Activated naive CD8-positive, alpha-beta T cell treated with anti-CD3 and anti-CD28 coated beads, Interleukin-2, amount 50 U/mL, for 24 hours (primary cell): ENCODE measurements around the gene GFPT2.

Experiments used
- ATAC-seq: fragments of 150-1000 bp; cut with Tn5 transposase; one replicate; pipeline ENCODE4 v1.10.0; 2021
- DNase-seq: peaks from one replicate; pipeline ENCODE4 v3.0.0; 2021
- H3K27ac Mint-ChIP-seq: one replicate; pipeline ENCODE4 v1.8.0; 2021; ENCODE audit warnings: mild to moderate bottlenecking, mixed read lengths
- H3K27me3 Mint-ChIP-seq: one replicate; pipeline ENCODE4 v1.8.0; 2021; ENCODE audit warnings: mixed read lengths
- H3K36me3 Mint-ChIP-seq: one replicate; pipeline ENCODE4 v1.8.0; 2021; ENCODE audit warnings: low read depth, mixed read lengths
- H3K4me1 Mint-ChIP-seq: one replicate; pipeline ENCODE4 v1.8.0; 2021; ENCODE audit warnings: mixed read lengths
- H3K4me3 Mint-ChIP-seq: one replicate; pipeline ENCODE4 v1.8.0; 2021; ENCODE audit warnings: mild to moderate bottlenecking, moderate library complexity, mixed read lengths
- H3K9me3 Mint-ChIP-seq: one replicate; pipeline ENCODE4 v1.8.0; 2021; ENCODE audit warnings: mixed read lengths

GFPT2 gene

GRCh38 chr5:180370861-180371641 is 17.9 kb upstream of the GFPT2 start:
- DNase-seq, result no peak
- Mint-ChIP-seq H3K36me3 (no peaks in the 10 kb centered on the region), H3K4me3 (no peak overlapping the region), H3K27me3 (peaks cover 2% of the 10 kb centered on the region), H3K4me1 (no peaks in the 10 kb centered on the region), H3K9me3 (no peaks in the 10 kb centered on the region), H3K27ac (no peak overlapping the region)
- ATAC-seq, result no peak

- Mint-ChIP-seq H3K9me3 (no peaks in the 10 kb centered on the region), H3K27ac (no peak overlapping the region), H3K4me1 (no peaks in the 10 kb centered on the region), H3K36me3 (no peaks in the 10 kb centered on the region), H3K4me3 (no peak overlapping the region), H3K27me3 (no peaks in the 10 kb centered on the region)
- no peak for DNase-seq
- no peak for ATAC-seq
Observed at GRCh38 chr5:180367991-180368390, 14.9 kb upstream of the GFPT2 start.

- Mint-ChIP-seq H3K9me3 (no peaks in the 10 kb centered on the region), H3K36me3 (no peaks in the 10 kb centered on the region), H3K27me3 (no peaks in the 10 kb centered on the region), H3K4me3 (no peak overlapping the region), H3K27ac (no peak overlapping the region), H3K4me1 (no peaks in the 10 kb centered on the region)
- DNase-seq (no peak), ATAC-seq (no peak)
Observed at GRCh38 chr5:180367300-180367699, 14.2 kb upstream of the GFPT2 start.

GRCh38 chr5:180366326-180366725 is 13.2 kb upstream of the GFPT2 start:
- no peak overlapping the region for H3K4me3 Mint-ChIP-seq
- ATAC-seq, result no peak

GRCh38 chr5:180365829-180366228 is 12.7 kb upstream of the GFPT2 start:
- H3K27ac Mint-ChIP-seq, result no peak overlapping the region
- H3K36me3 Mint-ChIP-seq, result no peaks in the 10 kb centered on the region
- H3K27me3 Mint-ChIP-seq, result no peaks in the 10 kb centered on the region
- ATAC-seq (no peak), DNase-seq (no peak)
- H3K9me3 Mint-ChIP-seq, result no peaks in the 10 kb centered on the region
- no peak overlapping the region for H3K4me3 Mint-ChIP-seq
- no peaks in the 10 kb centered on the region for H3K4me1 Mint-ChIP-seq

More at GRCh38 chr5:180366326-180366725, 13.2 kb upstream of the GFPT2 start:
- no peaks in the 10 kb centered on the region for H3K9me3 Mint-ChIP-seq
- no peaks in the 10 kb centered on the region for H3K27me3 Mint-ChIP-seq
- no peaks in the 10 kb centered on the region for H3K4me1 Mint-ChIP-seq
- no peaks in the 10 kb centered on the region for H3K36me3 Mint-ChIP-seq
- no peak for DNase-seq
- no peak overlapping the region for H3K27ac Mint-ChIP-seq

GRCh38 chr5:180364306-180364856 is 11.2 kb upstream of the GFPT2 start:
- DNase-seq (no peak), ATAC-seq (no peak)
- H3K27ac Mint-ChIP-seq, result no peak overlapping the region
- H3K4me1 Mint-ChIP-seq, result no peaks in the 10 kb centered on the region
- H3K4me3 Mint-ChIP-seq, result no peak overlapping the region
- H3K9me3 Mint-ChIP-seq, result no peaks in the 10 kb centered on the region
- no peaks in the 10 kb centered on the region for H3K36me3 Mint-ChIP-seq
- H3K27me3 Mint-ChIP-seq, result no peaks in the 10 kb centered on the region

- H3K27me3 Mint-ChIP-seq, result peaks cover 14% of the 10 kb centered on the region
- H3K36me3 Mint-ChIP-seq, result no peaks in the 10 kb centered on the region
- H3K27ac Mint-ChIP-seq, result no peak overlapping the region
- H3K4me1 Mint-ChIP-seq, result no peaks in the 10 kb centered on the region
- no peak overlapping the region for H3K4me3 Mint-ChIP-seq
- DNase-seq (no peak), ATAC-seq (no peak)
- H3K9me3 Mint-ChIP-seq, result no peaks in the 10 kb centered on the region
Observed at GRCh38 chr5:180360078-180360957, 7.2 kb upstream of the GFPT2 start.

GRCh38 chr5:180358694-180359093 is 5.6 kb upstream of the GFPT2 start:
- Mint-ChIP-seq H3K36me3 (no peaks in the 10 kb centered on the region), H3K27me3 (peaks cover 26% of the 10 kb centered on the region), H3K9me3 (no peaks in the 10 kb centered on the region), H3K4me3 (no peak overlapping the region), H3K4me1 (peaks cover 6% of the 10 kb centered on the region), H3K27ac (no peak overlapping the region)
- ATAC-seq, result no peak
- DNase-seq, result no peak

- H3K4me1 Mint-ChIP-seq, result peaks cover 6% of the 10 kb centered on the region
- no peak for ATAC-seq
- H3K27ac Mint-ChIP-seq, result no peak overlapping the region
- no peaks in the 10 kb centered on the region for H3K9me3 Mint-ChIP-seq
- no peak for DNase-seq
- peaks cover 26% of the 10 kb centered on the region for H3K27me3 Mint-ChIP-seq
- H3K4me3 Mint-ChIP-seq, result no peak overlapping the region
- H3K36me3 Mint-ChIP-seq, result no peaks in the 10 kb centered on the region
Observed at GRCh38 chr5:180358179-180358578, 5.0 kb upstream of the GFPT2 start.

GRCh38 chr5:180354966-180355365 is 1.8 kb upstream of the GFPT2 start:
- H3K27me3 Mint-ChIP-seq, result peaks cover 46% of the 10 kb centered on the region
- DNase-seq (no peak), ATAC-seq (no peak)
- no peak overlapping the region for H3K4me3 Mint-ChIP-seq
- no peaks in the 10 kb centered on the region for H3K36me3 Mint-ChIP-seq
- peaks cover 6% of the 10 kb centered on the region for H3K4me1 Mint-ChIP-seq
- H3K9me3 Mint-ChIP-seq, result no peaks in the 10 kb centered on the region
- H3K27ac Mint-ChIP-seq, result no peak overlapping the region

- Mint-ChIP-seq H3K4me1 (peaks cover 6% of the 10 kb centered on the region), H3K36me3 (no peaks in the 10 kb centered on the region), H3K9me3 (no peaks in the 10 kb centered on the region), H3K4me3 (peak overlapping the region; percentile 64), H3K27ac (no peak overlapping the region), H3K27me3 (peaks cover 50% of the 10 kb centered on the region)
- DNase-seq (no peak), ATAC-seq (no peak)
Observed at GRCh38 chr5:180353980-180354452, 880 bp upstream of the GFPT2 start.

- ATAC-seq (no peak), DNase-seq (no peak)
- no peaks in the 10 kb centered on the region for H3K36me3 Mint-ChIP-seq
- H3K9me3 Mint-ChIP-seq, result no peaks in the 10 kb centered on the region
- H3K27ac Mint-ChIP-seq, result no peak overlapping the region
- peaks cover 6% of the 10 kb centered on the region for H3K4me1 Mint-ChIP-seq
- peak overlapping the region; percentile 40 for H3K4me3 Mint-ChIP-seq
- peaks cover 50% of the 10 kb centered on the region for H3K27me3 Mint-ChIP-seq
Observed at GRCh38 chr5:180352116-180353047, 754 bp downstream of the GFPT2 start.

GRCh38 chr5:180350711-180351465 is 2.2 kb downstream of the GFPT2 start:
- Mint-ChIP-seq H3K9me3 (no peaks in the 10 kb centered on the region), H3K4me1 (peaks cover 6% of the 10 kb centered on the region), H3K4me3 (no peak overlapping the region), H3K27ac (no peak overlapping the region), H3K27me3 (peaks cover 47% of the 10 kb centered on the region), H3K36me3 (no peaks in the 10 kb centered on the region)
- DNase-seq (no peak), ATAC-seq (no peak)
